GM18498 (cell line): ENCODE results near the gene NOTCH2.
A peak's percentile ranks its signal among the peaks of the same experiment; 100 is the strongest.

Experiments
- ATAC-seq: cut with Tn5 transposase; IDR thresholded peaks from one replicate; pipeline ENCODE4 v1.9.1; 2021; ENCODE audit warnings: mild to moderate bottlenecking, moderate library complexity; ENCODE audit not compliant: unreplicated experiment

Gene NOTCH2

DNA sequence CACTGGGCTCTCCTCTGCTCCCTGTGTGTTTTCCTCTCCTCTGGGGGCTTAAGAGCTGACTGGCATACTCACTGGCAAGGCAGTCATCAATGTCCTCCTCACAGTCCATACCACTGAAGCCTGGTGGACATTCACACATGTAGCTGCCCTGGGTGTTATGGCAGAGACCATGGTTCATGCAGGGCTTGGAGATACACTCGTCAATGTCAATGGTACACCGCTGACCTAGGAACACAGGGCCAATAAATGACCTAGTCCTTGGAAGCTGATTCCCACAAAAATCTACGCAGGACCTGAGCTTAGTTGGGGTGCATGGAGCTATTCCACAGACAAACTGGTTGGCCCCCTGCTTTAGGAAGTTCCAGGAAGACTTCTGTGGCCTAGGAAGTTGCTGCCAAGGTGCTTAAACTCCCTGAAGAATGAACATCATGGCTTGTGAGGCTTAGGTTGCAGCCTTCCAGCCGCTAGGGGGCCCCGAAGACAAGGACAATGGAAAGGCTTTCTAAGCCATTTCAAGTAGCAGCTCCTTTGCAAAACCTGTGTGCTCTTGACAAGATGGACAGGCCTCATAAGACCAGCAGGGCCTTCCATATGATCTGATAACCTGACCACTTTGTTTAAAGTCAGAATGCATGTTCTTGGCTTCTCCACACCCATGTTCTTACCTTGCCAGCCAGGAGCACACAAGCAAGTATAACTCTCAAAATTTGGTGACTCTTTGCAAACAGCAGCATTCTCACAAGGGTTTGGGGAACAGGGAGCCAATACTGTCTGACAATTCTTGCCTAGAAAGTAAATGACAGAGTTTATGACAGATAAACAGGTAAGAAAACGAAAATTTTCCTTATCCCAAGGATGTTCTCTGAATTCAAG is 120.9 kb downstream of the NOTCH2 start:
- ATAC-seq = peak; percentile 72

DNA sequence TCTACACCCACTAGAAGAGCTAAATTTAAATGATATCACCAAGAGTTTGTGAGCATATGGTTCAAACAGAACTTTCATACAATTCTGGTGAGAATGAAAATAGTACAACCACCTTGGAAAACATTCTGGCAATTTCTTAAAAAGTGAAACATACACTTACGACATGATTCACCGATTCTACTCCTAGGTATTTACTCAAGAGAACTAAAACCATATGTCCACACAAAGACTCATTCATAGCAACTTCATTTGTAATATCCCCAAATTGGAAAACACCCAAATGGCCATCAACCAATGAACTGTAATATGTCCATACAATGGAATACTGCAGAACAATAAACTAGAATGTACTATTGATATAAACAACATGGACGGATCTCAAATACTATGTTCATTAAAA is 122.0 kb downstream of the NOTCH2 start:
- ATAC-seq = no peak

GRCh38 chr1:119946724-119947123 is 122.7 kb downstream of the NOTCH2 start:
- no peak for ATAC-seq

DNA sequence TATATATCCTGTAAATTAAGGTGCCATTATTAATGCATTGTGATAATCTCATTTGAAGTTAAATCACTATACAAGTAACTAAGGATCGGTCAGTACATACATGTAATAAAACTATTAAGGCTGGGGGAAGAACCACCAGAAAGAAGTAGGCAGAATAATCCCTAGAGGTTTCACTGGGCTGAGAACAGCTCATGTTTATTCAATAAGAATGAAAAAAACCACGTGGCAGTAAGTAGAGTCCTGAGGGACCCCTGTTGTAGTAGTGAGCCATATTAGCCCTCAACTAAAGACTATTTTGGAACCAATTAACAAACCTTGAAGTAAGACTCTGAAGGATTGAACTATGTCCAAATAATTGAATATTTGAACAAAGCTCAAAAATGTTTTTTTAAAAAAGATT is 126.2 kb downstream of the NOTCH2 start:
- ATAC-seq = no peak

- no peak for ATAC-seq
Observed at GRCh38 chr1:119941392-119941791, 128.1 kb downstream of the NOTCH2 start.

DNA sequence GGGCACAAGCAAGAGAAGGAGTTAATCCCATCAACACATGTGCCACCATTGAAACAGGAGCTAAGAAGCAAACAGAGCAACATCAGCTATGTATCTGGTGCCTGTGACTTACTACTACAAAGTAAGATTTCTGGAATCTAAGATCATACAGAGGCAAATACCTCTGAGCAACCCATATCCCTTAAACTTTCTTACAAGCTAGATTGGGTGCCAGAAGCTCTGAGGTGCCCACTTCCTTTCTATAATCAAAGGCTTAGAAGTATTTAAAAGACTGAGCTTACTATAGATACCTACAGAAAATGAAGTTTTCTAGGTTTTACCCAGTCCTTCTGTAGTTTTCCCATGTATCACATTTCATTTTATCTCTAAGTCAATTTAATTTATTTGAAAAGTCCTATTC is 128.8 kb downstream of the NOTCH2 start:
- ATAC-seq = no peak

DNA sequence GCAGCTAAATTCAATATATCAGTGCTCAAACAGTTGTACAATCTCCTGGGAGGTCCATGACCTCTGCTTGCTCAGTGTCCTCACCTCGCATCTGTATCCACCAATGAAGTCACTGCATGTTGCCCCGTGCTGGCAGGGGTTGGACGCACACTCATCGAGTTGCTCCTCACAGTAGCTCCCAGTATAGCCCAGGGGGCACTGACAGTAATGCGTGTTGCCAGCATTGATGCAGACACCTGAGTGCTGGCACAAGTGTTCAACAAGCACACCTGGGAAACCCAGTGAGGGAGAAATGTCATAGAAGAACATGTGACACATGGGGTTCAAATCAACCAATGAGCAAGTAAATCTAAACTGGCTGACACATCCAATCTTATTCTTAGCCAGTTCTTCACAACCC is 132.3 kb downstream of the NOTCH2 start:
- no peak for ATAC-seq

DNA sequence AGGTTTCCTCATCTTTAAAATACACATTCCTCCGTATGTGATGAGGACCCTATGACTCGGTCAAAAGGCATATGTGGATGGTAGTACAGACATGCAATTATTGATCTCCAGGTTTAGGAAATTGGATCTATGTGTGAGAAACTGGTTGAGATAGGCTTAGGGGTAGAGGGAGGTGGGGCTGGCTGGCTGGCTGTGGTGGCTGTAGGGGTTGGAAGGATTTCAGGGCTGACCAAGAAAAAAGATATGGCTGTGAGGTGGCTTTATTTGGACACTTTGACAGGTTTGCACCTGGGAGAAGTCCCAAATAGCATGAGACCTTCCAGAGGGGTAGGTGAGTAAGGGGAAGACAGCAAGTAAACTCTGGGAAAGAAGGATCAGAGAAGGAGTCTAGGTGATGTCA is 133.5 kb downstream of the NOTCH2 start:
- ATAC-seq = no peak

- ATAC-seq = no peak
Observed at GRCh38 chr1:119935373-119935772, 134.1 kb downstream of the NOTCH2 start.

DNA sequence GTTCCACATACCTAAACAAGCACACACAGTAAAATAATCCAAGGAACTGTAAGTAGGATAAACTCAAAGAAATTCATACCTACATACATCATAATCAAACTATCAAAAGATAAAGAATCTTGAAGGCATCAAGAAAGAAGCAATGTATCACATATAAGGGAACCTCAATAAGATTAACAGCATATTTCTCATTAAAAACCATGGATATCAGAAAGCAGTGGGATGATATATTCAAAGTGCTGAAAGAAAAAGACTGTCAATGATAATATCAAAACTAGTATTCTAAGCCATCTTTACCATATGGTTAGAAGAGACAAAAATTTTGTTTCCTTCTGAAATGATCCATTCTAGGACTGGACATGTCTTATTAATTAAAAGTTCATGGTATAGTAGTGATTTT is 136.1 kb downstream of the NOTCH2 start:
- no peak for ATAC-seq

DNA sequence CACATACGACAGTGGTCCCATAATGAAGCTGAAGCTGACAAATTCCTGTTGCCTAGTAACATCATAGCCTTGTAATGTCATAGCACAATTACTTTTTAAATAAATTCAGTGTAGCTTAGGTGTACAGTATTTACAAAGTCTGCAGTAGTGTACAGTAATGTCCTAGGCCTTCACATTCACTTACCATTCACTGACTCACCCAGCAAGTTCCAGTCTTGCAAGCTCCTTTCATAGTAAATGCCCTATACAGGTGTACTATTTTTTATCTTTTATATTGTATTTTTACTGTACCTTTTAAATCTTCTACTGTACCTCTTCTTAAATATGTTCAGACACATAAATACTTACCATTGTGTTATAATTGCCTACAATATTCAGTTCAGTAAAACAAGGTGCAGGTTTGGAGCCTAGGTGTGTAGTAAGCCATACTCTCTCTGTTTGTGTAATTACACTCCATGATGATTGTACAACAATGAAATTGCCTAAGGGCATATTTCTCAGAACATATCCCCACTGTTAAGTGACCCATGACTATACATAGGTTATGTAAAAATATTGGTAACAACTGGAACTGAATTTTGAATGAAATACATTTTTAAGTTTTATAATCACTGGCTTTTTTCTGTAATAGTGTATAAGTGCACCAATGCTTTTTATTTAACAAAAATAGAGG is 139.7 kb downstream of the NOTCH2 start:
- no peak for ATAC-seq

DNA sequence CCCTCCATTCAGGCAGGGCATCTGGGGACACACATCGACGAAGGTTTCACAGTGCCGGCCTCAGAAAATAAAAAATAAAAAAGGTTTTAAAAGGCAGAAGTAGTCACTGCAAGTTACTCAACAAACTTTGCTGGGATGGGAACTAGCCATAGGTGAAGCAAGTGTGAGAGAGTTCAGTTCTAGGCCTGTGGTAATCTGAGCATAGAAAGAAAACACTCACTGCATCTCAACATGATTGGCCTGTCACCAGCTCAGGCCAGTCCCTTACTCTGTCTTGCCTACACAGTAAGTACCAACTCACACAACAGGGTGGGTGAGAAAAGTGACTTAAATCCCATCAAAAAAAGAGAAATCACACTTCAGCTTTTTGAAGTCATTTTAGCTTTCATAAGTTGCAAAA is 142.9 kb downstream of the NOTCH2 start:
- ATAC-seq = no peak

DNA sequence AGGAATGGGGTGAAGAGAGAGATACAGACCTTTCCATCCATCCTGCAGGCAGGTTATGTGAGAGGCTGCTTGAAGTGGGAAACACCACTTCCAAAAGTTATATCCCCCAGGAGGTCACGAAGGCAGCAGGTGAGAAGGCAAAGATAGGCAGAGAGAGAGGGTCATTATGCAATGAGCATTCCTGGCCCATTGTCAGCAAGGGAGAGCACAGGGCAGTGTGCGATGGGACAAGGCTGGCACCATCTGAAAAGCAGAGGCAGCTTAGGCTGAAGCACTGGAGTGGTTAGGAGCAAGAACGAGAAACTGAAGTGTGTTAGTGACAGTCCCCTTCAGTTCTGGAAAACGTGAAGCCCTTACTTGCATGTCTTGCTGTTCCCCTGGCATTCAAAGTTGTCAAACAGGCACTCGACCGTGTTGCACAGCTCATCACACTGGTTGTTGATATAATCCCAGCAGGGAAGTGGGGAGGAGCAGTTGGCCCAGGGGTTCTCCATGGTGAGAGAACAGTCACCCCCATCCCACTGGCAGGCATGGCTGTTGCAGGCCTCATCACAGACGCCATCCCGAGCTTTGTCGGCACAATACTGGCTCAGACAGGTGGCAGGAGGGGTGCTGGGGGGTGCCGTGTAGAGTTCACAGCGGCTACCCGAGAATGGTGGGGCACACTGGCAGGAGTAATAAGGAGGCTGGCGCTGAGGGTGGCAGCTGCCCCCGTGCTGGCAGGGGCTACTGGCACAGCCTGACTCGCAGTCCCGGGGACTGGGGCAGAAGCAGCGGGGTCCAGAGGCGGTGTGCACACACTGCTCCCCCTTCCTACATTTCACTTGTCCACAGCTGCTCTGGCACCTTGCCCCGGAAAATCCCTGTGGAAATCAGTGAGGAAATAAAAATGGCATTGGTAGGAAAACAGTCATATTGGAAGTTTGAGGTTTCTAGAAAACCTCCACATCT is 144.2 kb downstream of the NOTCH2 start:
- ATAC-seq = no peak

GRCh38 chr1:119920104-119920968 is 149.1 kb downstream of the NOTCH2 start:
- ATAC-seq = no peak

GRCh38 chr1:119919241-119919640 is 150.2 kb downstream of the NOTCH2 start:
- no peak for ATAC-seq

DNA sequence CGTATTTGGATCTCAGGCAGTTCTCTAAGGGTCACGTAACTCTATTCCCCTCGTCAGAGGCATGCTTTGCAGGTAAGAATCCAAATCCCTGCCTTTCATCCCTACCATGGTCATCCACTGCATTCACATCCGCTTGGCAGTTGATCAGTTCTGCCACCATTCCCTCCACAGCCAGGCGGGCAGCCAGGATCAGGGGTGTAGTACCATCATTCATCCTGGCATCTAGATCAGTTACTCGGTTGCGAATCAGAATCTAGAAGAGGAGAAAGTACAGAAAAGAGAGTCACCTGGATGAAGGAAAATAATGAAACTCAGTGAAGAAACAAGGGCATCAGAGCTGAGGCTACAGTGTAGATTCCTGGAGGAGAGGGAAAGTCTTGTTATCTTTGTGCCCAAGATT is 151.2 kb downstream of the NOTCH2 start:
- ATAC-seq = no peak

- no peak for ATAC-seq
Observed at GRCh38 chr1:119917304-119918055, 152.0 kb downstream of the NOTCH2 start.

DNA sequence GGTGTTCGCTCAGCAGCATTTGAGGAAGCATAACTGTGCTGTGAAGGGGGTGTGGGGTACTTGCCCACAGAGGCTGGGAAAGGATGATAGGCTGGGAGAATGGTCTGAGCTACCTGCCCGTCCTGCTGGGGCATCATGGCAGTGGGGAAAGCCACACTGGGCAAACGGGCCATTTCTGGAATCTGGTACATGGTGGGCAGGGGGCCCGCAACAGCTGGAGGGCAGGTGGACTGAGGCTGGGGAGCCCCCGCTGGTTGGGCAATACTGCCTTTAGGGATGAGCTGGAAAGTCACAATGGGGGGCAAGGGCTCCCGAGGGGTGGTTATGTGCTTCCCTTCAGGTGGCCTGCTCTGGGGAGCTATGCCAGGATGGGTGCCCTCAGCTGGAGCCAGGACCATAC is 153.9 kb downstream of the NOTCH2 start:
- ATAC-seq = no peak

GRCh38 chr1:119914071-119914470 is 155.4 kb downstream of the NOTCH2 start:
- ATAC-seq = no peak

- ATAC-seq = no peak
Observed at GRCh38 chr1:119912963-119913362, 156.5 kb downstream of the NOTCH2 start.
